Type B pancreatic cell (in vitro differentiated cells): ENCODE measurements around the gene PRR29. TPM values are rescaled to one million over a fixed set of nuclear protein-coding genes. Genes with fewer than 3 reads are reported as not detected.

Experiments
- DNase-seq: peaks from one replicate; pipeline ENCODE4 v3.0.0; 2021; ENCODE audit warnings: mixed read lengths; ENCODE audit not compliant: unreplicated experiment; ENCODE audit errors: extremely low spot score
- H3K27ac Mint-ChIP-seq: 2 replicates; pipeline ENCODE4 v1.8.0; 2021; ENCODE audit warnings: mild to moderate bottlenecking, mixed read lengths
- H3K27me3 Mint-ChIP-seq: 2 replicates; pipeline ENCODE4 v1.8.0; 2021; ENCODE audit warnings: mixed read lengths
- H3K36me3 Mint-ChIP-seq: 2 replicates; pipeline ENCODE4 v1.8.0; 2021; ENCODE audit warnings: mixed read lengths
- H3K4me1 Mint-ChIP-seq: one replicate; pipeline ENCODE4 v1.8.0; 2021; ENCODE audit warnings: mixed read lengths; ENCODE audit not compliant: unreplicated experiment
- H3K4me3 Mint-ChIP-seq: 2 replicates; pipeline ENCODE4 v1.8.0; 2021; ENCODE audit warnings: mild to moderate bottlenecking, mixed read lengths
- H3K9me3 Mint-ChIP-seq: 2 replicates; pipeline ENCODE4 v1.8.0; 2021; ENCODE audit warnings: mixed read lengths
- CTCF ChIP-seq: fragments of 200-600 bp; sonication (generic); conservative IDR thresholded peaks from 2 replicates; pipeline ENCODE4 v1.5.0; 2021; ENCODE audit warnings: antibody characterized with exemption, mild to moderate bottlenecking
- total RNA-seq: library from RNA; stranded (reverse); gene quantifications from 2 replicates; pipeline ENCODE4 v1.2.1, GENCODE V29; 2021; ENCODE audit warnings: low replicate concordance

PRR29 gene
- total RNA-seq, 1 donor from 2014 or later, result 4.2 TPM

GRCh38 chr17:64024781-64025731, 26.9 kb downstream of the PRR29 start:
- peaks cover 6% of the 10 kb centered on the region for H3K4me1 Mint-ChIP-seq
- no peaks in the 10 kb centered on the region for H3K9me3 Mint-ChIP-seq
- no peaks in the 10 kb centered on the region for H3K36me3 Mint-ChIP-seq
- peaks cover 7% of the 10 kb centered on the region for H3K27me3 Mint-ChIP-seq
- DNase-seq, result peak; percentile 47
- no peak overlapping the region for H3K27ac Mint-ChIP-seq
- TF ChIP-seq CTCF, result no peak
- H3K4me3 Mint-ChIP-seq, result no peak overlapping the region

- Mint-ChIP-seq H3K36me3 (no peaks in the 10 kb centered on the region), H3K27ac (no peak overlapping the region), H3K4me1 (peaks cover 6% of the 10 kb centered on the region), H3K27me3 (peaks cover 6% of the 10 kb centered on the region), H3K9me3 (no peaks in the 10 kb centered on the region), H3K4me3 (peak overlapping the region; percentile 41)
- TF ChIP-seq CTCF, result peak; percentile 98
- peak; percentile 80 for DNase-seq
Observed at GRCh38 chr17:64025732-64026294, 27.7 kb downstream of the PRR29 start.

GRCh38 chr17:64028874-64029464, 30.8 kb downstream of the PRR29 start:
- Mint-ChIP-seq H3K9me3 (no peaks in the 10 kb centered on the region), H3K27me3 (peaks cover 6% of the 10 kb centered on the region), H3K4me1 (peaks cover 6% of the 10 kb centered on the region), H3K27ac (no peak overlapping the region), H3K36me3 (no peaks in the 10 kb centered on the region), H3K4me3 (no peak overlapping the region)
- peak; percentile 67 for DNase-seq
- peak; percentile 92 for TF ChIP-seq CTCF

GRCh38 chr17:64032081-64032480, 33.9 kb downstream of the PRR29 start:
- TF ChIP-seq CTCF, result no peak
- H3K4me1 Mint-ChIP-seq, result no peaks in the 10 kb centered on the region
- H3K4me3 Mint-ChIP-seq, result no peak overlapping the region
- no peak overlapping the region for H3K27ac Mint-ChIP-seq
- peak; percentile 11 for DNase-seq
- H3K36me3 Mint-ChIP-seq, result no peaks in the 10 kb centered on the region
- no peaks in the 10 kb centered on the region for H3K9me3 Mint-ChIP-seq
- no peaks in the 10 kb centered on the region for H3K27me3 Mint-ChIP-seq

GRCh38 chr17:64036198-64036922, 38.2 kb downstream of the PRR29 start:
- no peaks in the 10 kb centered on the region for H3K9me3 Mint-ChIP-seq
- no peak overlapping the region for H3K4me3 Mint-ChIP-seq
- no peak overlapping the region for H3K27ac Mint-ChIP-seq
- peaks cover 3% of the 10 kb centered on the region for H3K36me3 Mint-ChIP-seq
- no peaks in the 10 kb centered on the region for H3K27me3 Mint-ChIP-seq
- no peak for TF ChIP-seq CTCF
- no peaks in the 10 kb centered on the region for H3K4me1 Mint-ChIP-seq
- peak; percentile 42 for DNase-seq
